Measurements from ENCODE around the gene TMEM37.

TMEM37 gene

DNA sequence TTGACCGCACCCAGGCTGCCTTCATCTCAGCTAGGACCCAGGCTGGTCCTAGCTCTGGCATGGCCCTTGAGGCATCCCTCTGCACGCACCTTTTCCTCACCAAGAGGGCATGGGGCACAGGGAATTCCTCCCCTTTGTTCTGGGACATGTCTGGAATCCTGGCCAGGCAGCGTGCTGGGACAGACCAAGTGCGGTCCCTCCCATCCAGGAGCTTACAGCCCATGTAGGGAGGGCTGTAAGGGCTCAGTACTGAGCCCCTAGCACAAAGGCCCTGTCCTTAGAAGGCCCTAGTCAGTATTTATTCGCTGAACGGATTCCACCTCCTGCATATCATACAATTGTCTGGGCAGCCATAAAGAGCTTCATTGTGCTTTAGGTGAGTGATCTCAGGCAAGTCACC, 3.0 kb downstream of the TMEM37 start:
- DNase-seq (ENCODE audit: low spot score), result no peak

DNA sequence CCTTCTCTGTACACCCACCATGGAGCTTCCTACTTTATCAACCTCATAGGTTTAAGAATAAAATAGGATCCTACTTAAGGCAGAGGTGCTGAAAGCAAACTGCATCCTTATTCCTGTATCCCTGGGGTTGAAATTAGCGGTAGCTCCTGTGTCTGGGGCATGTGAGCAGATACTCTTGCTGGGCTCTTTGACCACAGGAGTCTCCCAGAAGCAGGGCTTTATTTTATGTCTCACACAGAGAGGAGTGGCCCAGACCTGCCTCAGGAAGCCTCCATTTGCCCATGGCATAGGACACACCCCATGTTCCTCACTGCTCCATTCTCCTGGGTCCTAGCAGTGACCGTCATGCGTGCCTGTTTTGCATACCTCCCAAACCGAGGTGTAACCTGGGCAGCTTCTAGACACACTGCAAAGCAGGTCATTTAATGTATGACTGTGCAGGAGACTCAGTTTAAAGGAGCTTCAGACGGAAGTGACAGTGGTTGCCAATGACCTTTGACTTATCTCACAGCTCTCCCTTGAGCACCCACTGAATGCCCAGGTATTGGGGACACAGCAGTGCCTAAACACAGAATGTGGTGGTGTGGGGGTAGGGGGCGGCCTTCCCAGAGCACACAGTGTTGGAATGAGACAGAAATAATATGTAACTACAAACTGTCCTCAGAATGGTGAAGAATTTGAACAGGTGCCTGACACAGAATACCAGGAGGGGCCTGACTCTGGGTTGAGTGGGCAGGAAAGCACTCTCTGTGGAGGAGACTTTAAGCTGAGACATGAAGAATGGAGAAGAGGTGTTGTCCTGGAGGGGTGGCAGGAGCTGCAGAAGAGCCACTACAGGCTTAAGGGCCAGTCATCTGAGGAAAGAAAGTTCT, 3.7 kb downstream of the TMEM37 start:
- DNase-seq (ENCODE audit: low spot score), result no peak

DNA sequence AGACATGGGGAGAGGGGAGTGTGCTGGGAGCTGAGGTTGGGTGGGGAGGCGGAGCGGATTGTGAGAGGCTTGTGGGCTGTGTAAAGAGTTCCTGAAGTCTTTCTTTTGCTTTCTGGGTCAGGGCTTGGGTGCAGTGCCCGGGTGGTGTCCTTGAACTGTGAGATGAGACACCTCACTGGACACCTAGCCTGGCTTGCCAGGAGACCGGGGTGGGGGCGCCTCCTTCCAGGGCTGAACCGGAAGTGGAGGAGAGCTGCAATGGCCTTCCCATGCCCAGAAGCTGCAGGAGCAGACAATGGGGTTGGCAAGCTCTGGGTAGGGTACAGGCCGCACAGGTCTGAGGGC, 4.3 kb downstream of the TMEM37 start:
- no peak for DNase-seq (ENCODE audit: low spot score)

DNA sequence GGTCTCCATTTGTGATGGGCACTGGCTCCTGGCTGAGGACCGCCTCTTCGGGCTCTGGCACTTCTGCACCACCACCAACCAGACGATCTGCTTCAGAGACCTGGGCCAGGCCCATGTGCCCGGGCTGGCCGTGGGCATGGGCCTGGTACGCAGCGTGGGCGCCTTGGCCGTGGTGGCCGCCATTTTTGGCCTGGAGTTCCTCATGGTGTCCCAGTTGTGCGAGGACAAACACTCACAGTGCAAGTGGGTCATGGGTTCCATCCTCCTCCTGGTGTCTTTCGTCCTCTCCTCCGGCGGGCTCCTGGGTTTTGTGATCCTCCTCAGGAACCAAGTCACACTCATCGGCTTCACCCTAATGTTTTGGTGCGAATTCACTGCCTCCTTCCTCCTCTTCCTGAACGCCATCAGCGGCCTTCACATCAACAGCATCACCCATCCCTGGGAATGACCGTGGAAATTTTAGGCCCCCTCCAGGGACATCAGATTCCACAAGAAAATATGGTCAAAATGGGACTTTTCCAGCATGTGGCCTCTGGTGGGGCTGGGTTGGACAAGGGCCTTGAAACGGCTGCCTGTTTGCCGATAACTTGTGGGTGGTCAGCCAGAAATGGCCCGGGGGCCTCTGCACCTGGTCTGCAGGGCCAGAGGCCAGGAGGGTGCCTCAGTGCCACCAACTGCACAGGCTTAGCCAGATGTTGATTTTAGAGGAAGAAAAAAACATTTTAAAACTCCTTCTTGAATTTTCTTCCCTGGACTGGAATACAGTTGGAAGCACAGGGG, 5.5 kb downstream of the TMEM37 start:
- DNase-seq (ENCODE audit: low spot score), result no peak

DNA sequence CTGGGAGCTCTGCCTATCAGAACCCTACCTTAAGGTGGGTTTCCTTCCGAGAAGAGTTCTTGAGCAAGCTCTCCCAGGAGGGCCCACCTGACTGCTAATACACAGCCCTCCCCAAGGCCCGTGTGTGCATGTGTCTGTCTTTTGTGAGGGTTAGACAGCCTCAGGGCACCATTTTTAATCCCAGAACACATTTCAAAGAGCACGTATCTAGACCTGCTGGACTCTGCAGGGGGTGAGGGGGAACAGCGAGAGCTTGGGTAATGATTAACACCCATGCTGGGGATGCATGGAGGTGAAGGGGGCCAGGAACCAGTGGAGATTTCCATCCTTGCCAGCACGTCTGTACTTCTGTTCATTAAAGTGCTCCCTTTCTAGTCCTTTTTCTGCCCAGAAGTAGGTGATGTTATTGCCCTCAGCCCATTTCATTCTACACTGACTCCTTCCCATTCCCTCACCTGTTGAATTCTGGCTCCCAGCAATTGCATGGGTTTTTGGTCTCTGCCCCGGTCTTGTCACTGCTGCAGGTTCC, 6.5 kb downstream of the TMEM37 start:
- no peak for DNase-seq (ENCODE audit: low spot score)

DNA sequence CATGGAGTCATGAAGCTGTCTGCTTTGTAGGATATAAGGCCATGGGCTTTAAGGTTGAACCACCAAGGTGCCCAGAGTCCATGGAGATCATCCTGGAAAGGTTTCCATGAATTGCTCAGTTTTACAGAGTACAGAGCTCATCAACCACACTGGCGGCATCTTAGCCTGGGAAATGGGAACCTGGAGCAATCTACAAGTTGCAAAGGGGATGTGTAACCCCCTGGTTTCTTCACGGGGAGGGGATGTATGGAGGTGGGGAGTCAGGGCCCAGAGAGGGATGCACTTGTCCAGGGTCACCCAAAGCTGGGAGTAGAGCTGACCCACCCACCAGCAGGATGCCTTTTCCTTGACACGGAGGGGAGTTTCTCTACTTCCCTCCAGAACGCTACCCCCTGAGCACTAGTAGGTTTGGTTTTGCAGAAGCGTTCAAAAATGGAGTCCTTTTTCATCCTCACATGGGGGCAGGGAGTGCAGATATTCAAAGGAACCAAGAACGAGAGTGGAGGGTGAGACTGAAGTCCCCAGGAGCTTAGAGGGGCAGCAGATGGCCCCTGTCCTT, 7.2 kb downstream of the TMEM37 start:
- DNase-seq (ENCODE audit: low spot score), result no peak

DNA sequence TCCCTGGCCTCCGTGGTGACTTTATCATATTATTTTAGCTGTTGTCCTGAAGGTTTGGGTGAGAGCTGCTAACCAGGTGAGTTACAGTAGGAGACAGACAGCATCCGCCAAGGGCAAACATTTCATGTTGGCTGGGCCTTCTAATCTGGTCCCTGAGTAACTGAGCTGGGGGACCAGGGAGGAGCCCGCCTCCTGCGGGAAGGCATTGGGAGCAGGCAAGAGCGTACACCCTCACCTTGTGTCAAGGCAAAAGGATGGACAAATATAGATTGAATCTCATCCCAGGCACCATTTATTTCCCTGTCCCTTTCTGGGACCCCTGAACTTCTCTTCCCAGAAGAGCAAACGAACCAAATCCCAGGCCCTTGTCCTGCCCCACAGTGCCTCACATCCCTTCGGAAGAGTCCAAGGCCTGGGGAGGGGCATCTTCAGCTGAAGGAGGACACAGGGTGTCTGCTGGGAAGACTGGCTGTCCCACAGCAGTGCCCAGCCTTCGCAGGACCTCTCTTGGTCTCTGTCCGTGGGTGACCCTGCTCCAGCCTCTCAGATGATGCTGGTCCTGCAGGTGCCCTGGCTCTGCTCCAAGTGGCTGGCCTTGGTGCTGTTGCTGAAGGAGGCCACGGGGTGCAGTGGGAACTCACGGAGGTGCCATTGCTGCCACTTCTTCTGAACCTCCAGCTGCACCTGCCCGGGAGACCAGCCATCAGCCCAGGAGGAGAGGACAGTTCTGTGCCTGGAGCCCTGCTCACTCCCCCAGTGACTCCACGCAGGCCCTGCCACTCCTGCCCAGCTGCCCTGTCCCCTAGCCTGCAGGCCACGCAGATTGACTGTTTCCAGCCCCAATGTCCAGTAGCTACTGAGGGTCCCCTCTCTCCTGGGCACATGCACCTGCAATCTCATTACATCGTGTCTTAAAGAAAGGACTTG, 8.2 kb downstream of the TMEM37 start:
- no peak for DNase-seq (ENCODE audit: low spot score)

DNA sequence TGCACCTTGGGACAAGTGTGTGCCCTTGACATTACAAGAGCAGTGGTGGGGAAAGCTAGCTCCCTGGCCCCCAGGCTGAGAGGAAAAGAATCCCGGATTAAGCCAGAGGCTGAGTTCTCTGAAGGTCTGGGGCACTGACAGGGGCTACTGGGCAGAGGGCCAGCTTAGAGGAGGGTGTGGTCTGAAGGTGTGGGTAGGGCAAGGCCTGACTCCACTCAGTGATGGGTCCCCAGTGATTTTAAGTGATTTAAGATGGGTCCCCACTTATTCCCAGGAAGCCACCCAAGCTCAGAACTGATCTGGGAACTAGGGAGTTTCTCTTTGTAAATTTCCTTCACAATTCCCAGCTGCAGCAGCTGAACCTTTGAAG, 8.8 kb downstream of the TMEM37 start:
- DNase-seq (ENCODE audit: low spot score), result no peak

DNA sequence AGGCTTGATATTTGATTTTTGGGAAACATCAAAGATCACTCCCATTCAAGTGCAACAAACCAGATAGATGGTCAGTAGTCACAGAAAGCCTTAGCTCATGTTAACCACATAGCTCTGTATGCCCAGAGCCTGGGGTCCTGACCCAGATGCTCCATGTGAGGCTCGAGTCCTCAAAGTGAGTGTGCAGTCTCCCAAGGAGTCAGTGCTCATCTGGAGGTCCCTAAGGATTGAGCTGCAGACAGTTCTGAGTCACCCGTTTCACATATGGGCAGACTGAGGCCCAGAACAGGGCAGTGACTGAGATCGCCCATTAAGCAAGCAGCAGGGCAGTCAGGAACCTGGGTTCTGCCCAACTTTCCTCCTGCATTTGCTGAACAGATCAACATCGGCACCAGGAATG, 9.2 kb downstream of the TMEM37 start:
- no peak for DNase-seq (ENCODE audit: low spot score)

DNA sequence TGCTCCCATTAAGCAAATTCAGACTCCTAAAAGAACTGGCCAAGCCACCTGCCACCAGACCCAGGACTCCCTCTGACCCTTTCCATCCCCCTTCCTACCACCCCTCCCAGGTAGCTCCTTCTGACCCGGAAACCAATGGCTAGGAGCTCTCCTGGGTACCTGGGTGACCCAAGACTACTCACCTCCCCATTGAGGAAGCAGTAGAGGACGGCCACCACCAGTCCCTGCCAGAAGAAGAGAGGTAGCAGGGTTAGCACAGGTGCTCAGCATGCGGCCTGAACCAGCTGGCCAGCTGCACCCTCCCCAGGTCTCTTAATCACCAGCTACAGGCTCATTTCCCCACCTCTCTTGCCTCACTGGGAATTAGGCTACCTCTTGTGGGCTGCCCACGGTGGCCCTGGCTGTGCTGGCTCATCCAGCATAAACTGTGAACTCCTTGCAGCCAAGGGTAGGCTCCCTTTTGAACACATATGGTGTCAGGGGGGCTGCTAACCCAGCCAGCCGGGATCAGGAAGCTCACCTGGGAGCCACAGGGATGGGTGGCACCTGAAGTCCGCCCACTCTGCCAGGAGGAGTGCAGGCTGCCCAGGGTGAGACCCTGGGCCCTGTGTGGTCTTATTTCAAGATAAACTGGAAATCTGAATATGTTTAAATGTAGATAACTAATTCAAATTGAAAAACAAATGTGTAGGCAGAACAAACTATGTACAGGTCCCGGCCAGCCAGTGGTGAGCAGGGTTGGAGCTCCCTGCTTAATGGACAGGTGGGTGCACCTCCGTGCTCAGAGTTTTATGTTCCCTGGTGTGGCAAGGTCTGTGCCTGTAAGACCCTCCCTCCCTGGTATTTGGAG, 9.9 kb downstream of the TMEM37 start:
- no peak for DNase-seq (ENCODE audit: low spot score)

DNA sequence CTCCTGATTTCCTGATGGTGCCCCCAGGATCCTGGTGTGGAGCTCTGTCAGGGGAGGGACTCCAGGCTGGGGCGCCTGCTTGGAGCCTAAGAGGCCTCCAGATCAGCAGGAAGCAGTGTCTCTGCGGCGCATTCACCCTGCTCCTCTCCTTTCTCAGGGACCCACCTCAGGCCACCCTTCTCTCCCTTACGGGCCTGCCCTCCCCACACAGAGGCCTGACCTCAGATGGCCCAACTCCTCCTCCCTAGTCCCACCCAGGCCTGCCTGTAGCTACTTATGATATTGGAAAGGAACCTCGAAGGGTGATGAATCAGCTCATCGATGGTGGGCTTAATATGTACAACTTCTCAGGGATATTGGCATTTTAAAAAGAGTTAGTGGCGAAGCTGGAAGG, 10.6 kb downstream of the TMEM37 start:
- DNase-seq (ENCODE audit: low spot score), result no peak

DNA sequence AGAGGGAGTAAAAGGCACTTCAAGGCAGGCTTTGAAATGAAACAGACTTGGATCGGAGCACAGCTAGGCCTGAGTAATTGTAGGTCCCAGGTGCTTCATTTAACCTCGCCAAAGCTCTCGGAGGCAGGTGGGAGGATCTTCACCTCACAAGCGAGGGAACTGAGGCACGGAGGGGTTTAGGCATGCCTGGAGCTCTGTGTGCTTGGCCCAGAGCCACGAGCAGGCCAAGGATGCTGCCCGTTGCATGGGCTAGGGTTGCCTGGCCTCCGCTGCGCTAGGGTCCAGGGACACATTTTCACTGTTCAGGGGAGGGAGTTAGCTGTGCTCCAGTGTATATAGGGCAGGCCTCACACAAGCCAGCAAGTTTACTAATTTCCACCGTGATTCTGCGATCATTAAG, 11.2 kb downstream of the TMEM37 start:
- no peak for DNase-seq (ENCODE audit: low spot score)

DNA sequence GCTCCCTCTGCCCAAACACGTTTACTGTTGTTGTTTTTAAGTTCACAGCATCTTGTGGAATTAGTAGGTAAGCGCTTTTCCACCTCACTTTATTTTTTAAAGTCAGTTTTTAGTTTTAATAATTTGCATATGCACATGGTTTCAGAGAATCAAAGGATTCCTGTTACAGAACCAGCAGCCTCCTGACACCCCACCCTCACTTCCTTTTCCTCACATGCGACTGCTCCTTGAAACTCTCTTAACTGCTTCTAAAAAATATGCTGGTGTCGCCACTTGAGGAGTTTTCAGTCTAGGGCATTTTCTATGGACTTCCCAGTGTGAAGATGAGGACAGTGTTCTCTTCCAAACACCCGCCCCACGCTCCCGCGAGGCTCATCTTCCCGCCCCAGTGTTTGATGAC, 14.4 kb downstream of the TMEM37 start:
- no peak for DNase-seq (ENCODE audit: low spot score)

DNA sequence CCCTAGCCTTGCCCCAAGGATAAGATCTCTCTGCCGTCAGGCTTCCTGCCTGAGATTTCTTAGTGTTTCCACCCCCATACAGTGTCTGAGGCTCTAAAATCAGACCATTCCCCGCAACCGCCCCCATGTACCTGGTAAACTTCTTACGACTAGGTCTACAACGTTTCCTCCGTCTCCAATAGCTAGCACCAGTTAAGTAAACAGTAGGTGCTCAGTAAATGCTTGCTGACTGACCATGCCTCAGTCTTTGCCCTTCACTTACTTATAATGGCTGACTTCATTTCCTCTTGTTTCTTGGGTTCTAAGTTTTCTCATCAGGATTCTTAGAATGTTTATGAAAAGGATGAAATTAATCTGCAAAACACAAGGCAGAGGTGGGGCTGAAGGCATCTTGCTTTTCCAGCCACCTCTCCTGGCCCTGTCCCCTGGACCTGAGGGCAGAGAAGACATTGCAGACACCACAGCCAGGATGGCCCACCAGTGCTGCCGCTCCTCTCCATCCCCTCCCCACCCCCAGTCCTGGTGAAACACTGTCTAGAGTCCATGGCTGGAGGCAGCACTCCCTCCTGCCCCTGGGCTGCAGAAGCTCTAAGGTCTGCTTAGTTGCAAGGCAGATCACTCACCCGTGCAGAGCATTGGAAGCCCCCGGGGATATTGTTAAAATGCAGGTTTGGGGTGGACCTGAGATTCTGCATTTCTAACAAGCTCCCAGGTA, 16.9 kb downstream of the TMEM37 start:
- no peak for DNase-seq (ENCODE audit: low spot score)

DNA sequence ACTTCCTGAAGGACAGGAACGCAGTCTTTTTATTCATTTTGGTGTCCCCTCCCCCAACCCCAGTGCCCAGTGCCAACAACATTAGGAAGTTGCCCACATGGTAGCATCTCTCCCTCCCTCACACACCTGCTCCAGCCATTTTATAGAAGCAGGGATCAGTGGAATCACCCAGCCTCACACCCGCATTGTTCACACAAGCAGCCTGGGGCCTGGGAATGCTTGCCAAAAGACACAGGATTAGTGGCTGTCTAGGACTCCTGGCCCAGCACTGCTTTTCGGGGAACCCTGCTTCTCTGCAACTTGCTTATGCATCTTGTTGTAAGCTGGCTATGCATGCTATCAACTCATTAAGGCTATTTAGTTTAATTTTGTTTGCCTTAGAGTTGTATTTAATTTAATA, 17.9 kb downstream of the TMEM37 start:
- DNase-seq (ENCODE audit: low spot score), result no peak

DNA sequence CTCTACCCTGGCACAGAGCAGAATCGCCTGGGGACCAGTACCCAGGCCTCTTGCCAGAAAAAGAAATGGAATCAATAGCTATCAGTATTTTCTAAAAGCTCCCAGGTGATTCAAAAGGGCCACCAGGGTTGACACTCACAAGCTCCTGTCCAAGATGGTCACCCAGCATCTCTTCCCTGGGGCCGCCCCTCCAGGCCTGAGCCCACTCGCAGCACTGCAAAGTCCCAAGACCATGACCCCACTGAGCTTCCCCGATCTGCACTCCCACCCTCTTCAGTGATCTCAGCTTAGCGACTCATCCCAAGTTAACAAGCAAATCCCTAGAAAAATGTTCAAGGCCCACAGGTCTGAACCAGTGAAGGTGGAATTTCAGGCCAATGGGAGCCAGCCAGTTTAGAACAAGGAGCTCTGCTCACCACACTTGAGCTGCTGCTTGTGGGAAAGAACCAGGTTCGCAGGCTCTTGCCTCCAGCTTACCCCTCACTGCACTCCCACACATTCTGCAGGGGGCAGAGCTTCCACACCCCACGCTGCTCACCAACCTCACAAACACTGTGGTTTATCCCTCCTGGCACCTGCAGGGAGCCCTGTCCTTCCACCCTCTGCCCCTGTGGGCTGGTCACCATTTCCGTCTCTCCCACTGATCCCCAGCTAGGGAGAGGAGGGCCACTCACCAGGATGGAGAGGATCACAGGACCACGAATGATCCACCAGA, 19.8 kb downstream of the TMEM37 start:
- DNase-seq (ENCODE audit: low spot score), result no peak

DNA sequence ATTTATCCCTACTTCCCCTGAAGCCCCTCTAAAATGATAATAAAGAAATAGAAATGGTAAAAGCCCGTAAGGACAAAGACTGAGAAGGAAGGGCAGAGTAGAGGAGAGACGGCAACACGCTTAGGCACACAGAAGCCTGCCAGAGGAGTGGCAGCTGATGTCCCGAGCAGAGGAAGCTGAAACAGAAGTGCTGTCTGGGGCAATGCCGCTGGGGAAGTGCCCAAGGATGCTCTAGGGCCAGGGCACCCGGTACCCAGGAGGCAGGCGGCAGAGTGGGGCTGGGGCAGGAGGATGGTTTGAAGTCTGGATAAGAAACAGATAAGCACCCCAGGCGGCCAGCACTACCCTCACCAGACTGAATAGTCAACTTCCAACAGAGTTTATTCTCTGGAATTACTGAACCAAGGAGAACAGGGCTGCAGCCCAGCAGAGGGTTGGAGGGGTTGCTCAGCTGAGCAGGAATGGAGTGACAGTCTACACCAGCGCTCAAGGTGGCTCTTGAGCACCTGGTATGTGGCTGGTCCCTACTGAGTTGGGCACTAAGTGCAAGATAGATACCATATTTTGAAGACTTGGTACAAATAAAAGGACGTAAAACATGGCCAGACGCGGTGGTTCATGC, 22.4 kb downstream of the TMEM37 start:
- no peak for DNase-seq (ENCODE audit: low spot score)

DNA sequence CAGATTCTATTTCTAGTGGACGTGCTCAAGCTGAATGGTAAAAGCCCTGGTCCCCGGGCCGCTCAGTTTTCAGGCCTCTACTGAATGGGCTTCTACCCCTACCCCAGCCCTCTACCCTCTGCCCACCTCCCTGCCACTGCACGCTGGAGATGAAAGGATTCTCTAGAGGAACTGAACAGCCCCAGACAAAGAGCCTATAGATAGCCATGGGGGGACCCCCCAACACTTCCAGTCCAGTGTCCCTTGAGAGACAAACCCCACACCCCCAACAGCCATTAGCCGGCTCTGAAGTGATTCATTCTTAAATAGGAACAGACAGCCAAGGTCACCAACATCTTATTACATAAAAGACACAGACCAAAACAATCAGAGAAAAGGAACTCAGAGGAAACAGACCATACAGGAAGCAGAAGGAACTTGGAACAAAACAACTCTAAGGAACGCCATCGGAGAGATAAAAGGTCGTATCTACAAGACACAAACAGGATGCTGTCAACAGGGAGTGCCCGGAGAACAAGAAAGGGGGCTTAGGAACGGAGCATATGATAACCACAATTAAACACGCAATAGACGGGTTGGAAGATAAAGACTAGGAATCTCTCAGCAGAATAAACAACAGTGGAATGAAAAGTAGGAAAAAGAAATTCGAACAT, 23.5 kb downstream of the TMEM37 start:
- DNase-seq (ENCODE audit: low spot score), result no peak

DNA sequence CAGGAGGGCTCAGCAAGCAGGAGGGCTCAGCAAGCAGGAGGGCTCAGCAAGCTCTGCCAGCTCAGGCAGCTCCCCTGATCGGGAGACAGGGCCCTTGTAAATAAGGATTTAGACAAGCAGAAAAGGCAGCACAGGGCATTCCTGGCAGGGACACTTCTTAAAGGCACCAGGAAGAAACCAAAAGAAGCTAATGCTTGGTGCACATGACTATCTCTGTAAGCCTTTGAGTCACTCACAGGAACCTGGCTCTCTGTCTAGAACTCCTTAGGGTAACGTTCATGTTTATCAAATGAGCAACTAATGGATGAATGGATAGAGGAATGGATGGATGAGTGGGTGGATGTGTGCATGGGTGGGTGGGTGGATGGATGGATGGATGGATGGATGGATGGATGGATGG, 28.4 kb downstream of the TMEM37 start:
- DNase-seq (ENCODE audit: low spot score), result no peak
